ENCODE measurements around the gene MFSD8.

DNA sequence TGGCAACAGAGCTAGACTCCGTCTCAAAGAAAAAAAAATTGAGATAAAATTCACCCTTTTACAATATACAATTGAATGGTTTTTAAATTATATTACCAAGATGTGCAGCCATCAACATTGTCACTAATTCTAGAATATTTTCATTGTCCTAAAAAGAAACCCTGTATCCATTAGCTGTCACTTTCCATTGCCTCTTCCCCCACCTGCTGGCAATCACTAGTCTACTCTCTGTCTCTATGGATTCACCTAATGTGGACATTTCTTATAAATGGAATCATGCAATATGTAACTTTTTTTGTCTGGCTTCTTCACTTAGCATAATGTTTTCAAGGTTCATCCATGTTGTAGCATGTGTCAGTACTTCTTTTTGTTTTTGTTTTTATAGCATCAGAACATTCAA, 21.0 kb upstream of the MFSD8 start:
- TF ChIP-seq, protein P1, sequence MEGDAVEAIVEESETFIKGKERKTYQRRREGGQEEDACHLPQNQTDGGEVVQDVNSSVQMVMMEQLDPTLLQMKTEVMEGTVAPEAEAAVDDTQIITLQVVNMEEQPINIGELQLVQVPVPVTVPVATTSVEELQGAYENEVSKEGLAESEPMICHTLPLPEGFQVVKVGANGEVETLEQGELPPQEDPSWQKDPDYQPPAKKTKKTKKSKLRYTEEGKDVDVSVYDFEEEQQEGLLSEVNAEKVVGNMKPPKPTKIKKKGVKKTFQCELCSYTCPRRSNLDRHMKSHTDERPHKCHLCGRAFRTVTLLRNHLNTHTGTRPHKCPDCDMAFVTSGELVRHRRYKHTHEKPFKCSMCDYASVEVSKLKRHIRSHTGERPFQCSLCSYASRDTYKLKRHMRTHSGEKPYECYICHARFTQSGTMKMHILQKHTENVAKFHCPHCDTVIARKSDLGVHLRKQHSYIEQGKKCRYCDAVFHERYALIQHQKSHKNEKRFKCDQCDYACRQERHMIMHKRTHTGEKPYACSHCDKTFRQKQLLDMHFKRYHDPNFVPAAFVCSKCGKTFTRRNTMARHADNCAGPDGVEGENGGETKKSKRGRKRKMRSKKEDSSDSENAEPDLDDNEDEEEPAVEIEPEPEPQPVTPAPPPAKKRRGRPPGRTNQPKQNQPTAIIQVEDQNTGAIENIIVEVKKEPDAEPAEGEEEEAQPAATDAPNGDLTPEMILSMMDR (IDR thresholded peaks at IDR 0.05): no peak
- TF ChIP-seq POLR2A (IDR thresholded peaks at IDR 0.05): no peak

All from testis (tissue), 2 donors.